ENCODE results near the gene TNFAIP1.

DNA sequence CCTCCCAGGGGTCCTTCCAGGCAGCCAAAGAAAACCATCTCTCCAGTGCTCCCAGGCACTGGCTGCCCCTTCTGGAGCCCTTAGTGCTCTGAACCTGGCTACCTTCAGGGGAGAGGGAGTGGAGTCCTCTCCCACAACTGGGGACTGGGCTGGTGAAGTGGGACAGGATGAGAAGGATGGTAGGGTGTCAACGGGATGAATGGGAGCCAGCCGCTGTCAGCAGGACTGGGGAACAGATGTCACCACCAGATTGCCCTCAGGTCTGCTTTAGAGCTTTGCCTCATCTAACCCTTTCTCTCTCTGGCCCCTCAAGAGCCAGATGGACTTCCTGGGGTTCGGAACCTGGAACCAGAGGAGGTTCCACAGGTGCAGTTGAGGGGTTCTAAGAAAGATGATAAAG is 29.9 kb downstream of the TNFAIP1 start:
- no peak for TF ChIP-seq POLR2A (IDR thresholded peaks at IDR 0.05)
- no peak for TF ChIP-seq CTCF (IDR thresholded peaks at IDR 0.05)
